ENCODE data around the gene SFXN5. TPM values are rescaled to one million over a fixed set of nuclear protein-coding genes. Genes with fewer than 3 reads are reported as not detected.
A peak's percentile ranks its signal among the peaks of the same experiment; 100 is the strongest.

SFXN5 gene
- polyA plus RNA-seq, 3 donors: 5.9 to 28.6 (median 9.5) TPM

DNA sequence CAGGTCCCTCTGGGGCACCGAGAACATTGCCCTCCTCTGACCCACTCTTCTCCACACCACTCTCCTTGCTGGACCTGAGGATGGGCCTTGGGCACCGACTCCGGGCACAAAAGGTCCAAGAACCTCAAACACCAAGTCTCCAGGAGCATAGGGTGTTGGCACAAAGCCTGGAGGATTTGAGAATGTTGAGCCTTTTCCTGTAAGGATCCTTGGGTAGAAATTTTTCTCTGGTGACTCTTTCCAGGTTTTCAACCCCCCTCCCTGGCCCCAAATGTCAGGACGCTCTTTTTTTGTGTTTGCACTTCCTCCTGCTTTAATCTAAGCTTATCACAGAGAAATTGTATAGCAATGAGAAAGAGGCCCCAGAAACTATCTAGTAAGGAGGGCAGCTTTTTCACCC, 175.1 kb downstream of the SFXN5 start:
- H2AFZ ChIP-seq (ENCODE audit: insufficient read depth, low read depth, low read length, poor library complexity, severe bottlenecking): no peak overlapping the region
- WGBS (ENCODE audit: insufficient coverage): 71% methylated on average over 1 of the region's 4 CpGs
- H4K20me1 ChIP-seq (ENCODE audit: insufficient read depth, low read length): no peaks in the 10 kb centered on the region
- TF ChIP-seq, protein P1, sequence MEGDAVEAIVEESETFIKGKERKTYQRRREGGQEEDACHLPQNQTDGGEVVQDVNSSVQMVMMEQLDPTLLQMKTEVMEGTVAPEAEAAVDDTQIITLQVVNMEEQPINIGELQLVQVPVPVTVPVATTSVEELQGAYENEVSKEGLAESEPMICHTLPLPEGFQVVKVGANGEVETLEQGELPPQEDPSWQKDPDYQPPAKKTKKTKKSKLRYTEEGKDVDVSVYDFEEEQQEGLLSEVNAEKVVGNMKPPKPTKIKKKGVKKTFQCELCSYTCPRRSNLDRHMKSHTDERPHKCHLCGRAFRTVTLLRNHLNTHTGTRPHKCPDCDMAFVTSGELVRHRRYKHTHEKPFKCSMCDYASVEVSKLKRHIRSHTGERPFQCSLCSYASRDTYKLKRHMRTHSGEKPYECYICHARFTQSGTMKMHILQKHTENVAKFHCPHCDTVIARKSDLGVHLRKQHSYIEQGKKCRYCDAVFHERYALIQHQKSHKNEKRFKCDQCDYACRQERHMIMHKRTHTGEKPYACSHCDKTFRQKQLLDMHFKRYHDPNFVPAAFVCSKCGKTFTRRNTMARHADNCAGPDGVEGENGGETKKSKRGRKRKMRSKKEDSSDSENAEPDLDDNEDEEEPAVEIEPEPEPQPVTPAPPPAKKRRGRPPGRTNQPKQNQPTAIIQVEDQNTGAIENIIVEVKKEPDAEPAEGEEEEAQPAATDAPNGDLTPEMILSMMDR (IDR thresholded peaks at IDR 0.05): no peak
- no peak overlapping the region for H3K4me2 ChIP-seq (replicated peaks; ENCODE audit: extremely low read depth, low read length, poor library complexity, severe bottlenecking)
- no peaks in the 10 kb centered on the region for H3K79me2 ChIP-seq (ENCODE audit: insufficient read depth, low read length)
- H3K4me3 ChIP-seq (replicated peaks in 1 of 3; ENCODE audit: low read depth in 2 of 3, low read length in 3 of 3): no peak overlapping the region
- Mint-ChIP-seq H3K36me3 (peaks cover 3 to 4% of the 10 kb centered on the region in 2 donors), H3K27me3 (ENCODE audit: low read depth in 3 of 3) (peaks cover 56 to 66% (median 64%) of the 10 kb centered on the region in 3 donors), H3K4me3 (peak overlapping the region in 1 of 2 donors; percentile 37), H3K27ac (peak overlapping the region in 1 of 7 donors; percentile 45), H3K9me3 (peaks cover 0 to 2% (median 0%) of the 10 kb centered on the region in 7 donors), H3K4me1 (peaks cover 19% of the 10 kb centered on the region)
- no peaks in the 10 kb centered on the region for H3K9me3 ChIP-seq (replicated peaks in 1 of 2; ENCODE audit: control insufficient read depth in 1 of 2, insufficient read depth in 1 of 2, low read length in 2 of 2)
- no peak overlapping the region for H3K27ac ChIP-seq (ENCODE audit: low read depth in 1 of 2, low read length in 2 of 2)
- H3K9ac ChIP-seq (ENCODE audit: insufficient read depth, low read length, poor library complexity, severe bottlenecking): no peak overlapping the region
- intact Hi-C loops (cut with micrococcal nuclease): no loop called here
- no peak for DNase-seq
- peaks cover 14 to 47% of the 10 kb centered on the region in 2 donors for H3K27me3 ChIP-seq (ENCODE audit: control insufficient read depth in 2 of 2, insufficient read depth in 2 of 2, low read length in 2 of 2)
- no peaks in the 10 kb centered on the region for H3K36me3 ChIP-seq (replicated peaks in 1 of 2; ENCODE audit: control insufficient read depth in 1 of 2, insufficient read depth in 2 of 2, low read length in 2 of 2)
- peaks cover 5 to 10% of the 10 kb centered on the region in 2 donors for H3K4me1 ChIP-seq (ENCODE audit: control insufficient read depth in 1 of 2, insufficient read depth in 2 of 2, low read length in 2 of 2)

DNA sequence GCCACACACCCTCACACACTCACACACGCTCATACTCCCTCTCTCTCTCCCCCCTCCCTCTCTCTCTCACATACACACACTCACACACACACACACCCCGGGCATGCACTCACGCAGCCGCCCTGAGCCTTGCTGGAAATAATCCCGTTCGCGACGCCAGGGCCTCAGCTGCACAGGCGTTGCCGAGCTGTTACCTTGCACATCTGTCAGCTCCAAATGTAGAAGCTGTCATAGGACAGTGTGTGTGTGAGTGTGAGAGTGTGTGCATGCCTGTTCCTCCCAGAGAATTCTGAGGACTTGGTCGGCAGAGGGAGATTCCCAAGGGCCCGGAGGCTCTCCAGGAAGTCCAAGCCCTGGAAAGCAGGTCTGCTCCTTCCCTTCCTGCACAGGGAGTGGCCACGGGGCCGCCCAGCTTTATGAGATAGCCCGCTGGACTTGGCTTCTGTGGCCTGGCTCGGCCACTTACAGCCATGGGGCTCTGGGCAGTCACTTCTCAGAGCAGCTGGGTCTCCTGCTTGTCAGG, 175.7 kb downstream of the SFXN5 start:
- TF ChIP-seq, protein P1 (IDR thresholded peaks at IDR 0.05): no peak
- H3K4me3 Mint-ChIP-seq: peak overlapping the region in 1 of 2 donors; percentile 51
- no peaks in the 10 kb centered on the region for H3K9me3 ChIP-seq (replicated peaks in 1 of 2; ENCODE audit: control insufficient read depth in 1 of 2, insufficient read depth in 1 of 2, low read length in 2 of 2)
- H3K4me2 ChIP-seq (replicated peaks; ENCODE audit: extremely low read depth, low read length, poor library complexity, severe bottlenecking): no peak overlapping the region
- no peak overlapping the region for H3K27ac ChIP-seq (ENCODE audit: low read depth in 1 of 2, low read length in 2 of 2)
- no peaks in the 10 kb centered on the region for H3K79me2 ChIP-seq (ENCODE audit: insufficient read depth, low read length)
- no peak overlapping the region for H3K9ac ChIP-seq (ENCODE audit: insufficient read depth, low read length, poor library complexity, severe bottlenecking)
- H3K9me3 Mint-ChIP-seq: peaks cover 0 to 2% (median under 1%) of the 10 kb centered on the region in 7 donors
- no peak overlapping the region for H3K27ac Mint-ChIP-seq
- peaks cover 51 to 60% (median 57%) of the 10 kb centered on the region in 3 donors for H3K27me3 Mint-ChIP-seq (ENCODE audit: low read depth in 3 of 3)
- H3K27me3 ChIP-seq (ENCODE audit: control insufficient read depth in 2 of 2, insufficient read depth in 2 of 2, low read length in 2 of 2): peaks cover 14 to 41% of the 10 kb centered on the region in 2 donors
- intact Hi-C loops (cut with micrococcal nuclease): no loop called here
- H3K36me3 ChIP-seq (replicated peaks in 1 of 2; ENCODE audit: control insufficient read depth in 1 of 2, insufficient read depth in 2 of 2, low read length in 2 of 2): no peaks in the 10 kb centered on the region
- no peak overlapping the region for H3K4me3 ChIP-seq (replicated peaks in 1 of 3; ENCODE audit: low read depth in 2 of 3, low read length in 3 of 3)
- WGBS (ENCODE audit: insufficient coverage): 19% methylated on average over 14 of the region's 16 CpGs
- no peaks in the 10 kb centered on the region for H4K20me1 ChIP-seq (ENCODE audit: insufficient read depth, low read length)
- peaks cover 12 to 16% of the 10 kb centered on the region in 2 donors for H3K4me1 ChIP-seq (ENCODE audit: control insufficient read depth in 1 of 2, insufficient read depth in 2 of 2, low read length in 2 of 2)
- H2AFZ ChIP-seq (ENCODE audit: insufficient read depth, low read depth, low read length, poor library complexity, severe bottlenecking): peak overlapping the region; percentile 24
- peaks cover 25% of the 10 kb centered on the region for H3K4me1 Mint-ChIP-seq
- no peak for DNase-seq
- H3K36me3 Mint-ChIP-seq: peaks cover 4% of the 10 kb centered on the region in 2 donors
